KMS-11 (cell line): ENCODE results near the gene ISLR2.

Source experiments
- H2AFZ ChIP-seq: fragments of 200-600 bp; sonication (generic); 2 replicates; pipeline ENCODE4 v1.6.1; 2016; ENCODE audit warnings: antibody characterized with exemption, mixed run types, low read depth
- H3K27ac ChIP-seq: fragments of 200-600 bp; sonication (generic); 2 replicates; pipeline ENCODE4 v1.6.1; 2016; ENCODE audit warnings: mild to moderate bottlenecking, mixed run types
- H3K27me3 ChIP-seq: fragments of 200-600 bp; sonication (generic); 2 replicates; pipeline ENCODE4 v1.6.1; 2017; ENCODE audit warnings: mild to moderate bottlenecking, low read depth, mixed run types, moderate library complexity; ENCODE audit not compliant: insufficient read depth
- H3K36me3 ChIP-seq: fragments of 200-600 bp; sonication (generic); 2 replicates; pipeline ENCODE4 v1.6.1; 2017; ENCODE audit warnings: mild to moderate bottlenecking, mixed run types; ENCODE audit not compliant: insufficient read depth
- H3K4me1 ChIP-seq: fragments of 200-600 bp; sonication (generic); 2 replicates; pipeline ENCODE4 v1.6.1; 2016; ENCODE audit warnings: mild to moderate bottlenecking, low read depth, mixed run types; ENCODE audit not compliant: poor library complexity, severe bottlenecking
- H3K4me2 ChIP-seq: fragments of 200-600 bp; sonication (generic); 2 replicates; pipeline ENCODE4 v1.7.0; 2016; ENCODE audit warnings: mild to moderate bottlenecking, mixed run types
- H3K4me3 ChIP-seq: fragments of 200-600 bp; sonication (generic); IDR thresholded peaks from 2 replicates; pipeline ENCODE4 v1.6.1; 2017; ENCODE audit warnings: low read depth, low read length, mixed read lengths; ENCODE audit not compliant: insufficient read depth
- H3K79me2 ChIP-seq: fragments of 200-600 bp; sonication (generic); 2 replicates; pipeline ENCODE4 v1.6.1; 2016; ENCODE audit warnings: low read depth, mixed run types; ENCODE audit not compliant: insufficient read depth
- H3K9ac ChIP-seq: fragments of 200-600 bp; sonication (generic); 2 replicates; pipeline ENCODE4 v1.6.1; 2016; ENCODE audit warnings: mild to moderate bottlenecking, mixed run types
- H4K20me1 ChIP-seq: fragments of 200-600 bp; sonication (generic); 2 replicates; pipeline ENCODE4 v1.6.1; 2016; ENCODE audit warnings: mild to moderate bottlenecking, mixed run types; ENCODE audit not compliant: insufficient read depth
- CTCF ChIP-seq: fragments of 200-600 bp; sonication (generic); conservative IDR thresholded peaks from 2 replicates; pipeline ENCODE4 v1.6.1; 2017; ENCODE audit warnings: low read depth, mild to moderate bottlenecking, antibody characterized with exemption, low read length, moderate library complexity, mixed read lengths

The ISLR2 gene

GRCh38 chr15:74155766-74156417, 25.5 kb downstream of the ISLR2 start:
- H3K27ac ChIP-seq: no peak overlapping the region
- H2AFZ ChIP-seq: no peak overlapping the region
- H3K4me3 ChIP-seq: no peak overlapping the region
- H3K9ac ChIP-seq: no peak overlapping the region
- no peaks in the 10 kb centered on the region for H4K20me1 ChIP-seq
- no peaks in the 10 kb centered on the region for H3K27me3 ChIP-seq
- H3K79me2 ChIP-seq: no peaks in the 10 kb centered on the region
- no peaks in the 10 kb centered on the region for H3K4me1 ChIP-seq
- TF ChIP-seq CTCF: no peak
- H3K4me2 ChIP-seq: no peak overlapping the region
- no peaks in the 10 kb centered on the region for H3K36me3 ChIP-seq

GRCh38 chr15:74156678-74157411, 26.5 kb downstream of the ISLR2 start:
- Histone ChIP-seq H2AFZ (no peak overlapping the region), H3K27me3 (no peaks in the 10 kb centered on the region), H3K4me2 (no peak overlapping the region), H4K20me1 (no peaks in the 10 kb centered on the region), H3K4me3 (no peak overlapping the region), H3K9ac (no peak overlapping the region), H3K4me1 (no peaks in the 10 kb centered on the region), H3K79me2 (no peaks in the 10 kb centered on the region), H3K27ac (no peak overlapping the region), H3K36me3 (no peaks in the 10 kb centered on the region)
- TF ChIP-seq CTCF: no peak

GRCh38 chr15:74157868-74158827, 27.8 kb downstream of the ISLR2 start:
- Histone ChIP-seq H2AFZ (no peak overlapping the region), H3K27ac (no peak overlapping the region), H3K4me3 (no peak overlapping the region), H3K4me1 (no peaks in the 10 kb centered on the region), H3K9ac (no peak overlapping the region), H4K20me1 (no peaks in the 10 kb centered on the region), H3K36me3 (no peaks in the 10 kb centered on the region), H3K4me2 (no peak overlapping the region), H3K27me3 (0 out of 2 replicates have a peak, but pooled peaks cover 1% of the 10 kb centered on the region), H3K79me2 (no peaks in the 10 kb centered on the region)
- TF ChIP-seq CTCF: no peak

- no peak for TF ChIP-seq CTCF
These were observed 28.7 kb downstream of the ISLR2 start for GRCh38 chr15:74158855-74159650.

More at GRCh38 chr15:74158855-74159650, 28.7 kb downstream of the ISLR2 start:
- Histone ChIP-seq H3K4me1 (no peaks in the 10 kb centered on the region), H3K27ac (no peak overlapping the region), H3K9ac (no peak overlapping the region), H4K20me1 (no peaks in the 10 kb centered on the region), H3K79me2 (no peaks in the 10 kb centered on the region), H2AFZ (no peak overlapping the region), H3K36me3 (no peaks in the 10 kb centered on the region), H3K27me3 (0 out of 2 replicates have a peak, but pooled peaks cover 9% of the 10 kb centered on the region), H3K4me2 (no peak overlapping the region), H3K4me3 (no peak overlapping the region)
